ENCODE measurements around the gene LCE1F.
A peak's percentile ranks its signal among the peaks of the same experiment; 100 is the strongest.

Gene LCE1F

DNA sequence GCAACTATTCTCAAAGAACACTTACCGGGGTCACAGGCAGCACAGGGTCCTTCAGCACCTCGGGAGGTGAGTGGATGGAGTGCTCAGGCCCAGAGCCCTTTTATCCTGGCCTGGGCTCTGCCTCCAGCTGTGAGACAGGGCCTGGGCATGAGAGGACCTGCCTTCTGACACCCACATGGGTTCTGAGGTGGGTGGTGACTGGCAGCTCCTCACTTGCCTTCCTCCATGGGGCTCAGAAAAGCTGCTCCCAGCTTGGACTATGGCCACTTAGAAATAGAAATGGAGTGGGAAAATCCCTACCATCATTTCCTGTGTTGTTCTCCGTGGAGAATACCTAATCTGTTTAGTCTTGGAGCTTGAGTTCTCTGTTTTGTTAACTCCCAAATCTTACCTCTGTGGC, 31.6 kb downstream of the LCE1F start, which contains the start of gene LCE1C:
Gene LCE1C, minus strand, starts transcription at position 76 of the 400 bp plus-strand sequence. CDS start 1,173 bp downstream, outside the sequence.
- DNase-seq (ENCODE audit: low spot score), result no peak
- Histone ChIP-seq H3K79me1 (ENCODE audit: low read depth, low read length) (no peaks in the 10 kb centered on the region), H3K9me3 (replicated peaks in 1 of 2; ENCODE audit: control insufficient read depth in 2 of 2, insufficient read depth in 1 of 2, low read depth in 1 of 2, low read length in 2 of 2) (peaks cover 0 to 21% of the 10 kb centered on the region in 2 donors), H3K9ac (ENCODE audit: low read depth, low read length, poor library complexity) (peak within 1 kb of the TSS; percentile 21), H2AFZ (ENCODE audit: low read length) (no peak within 1 kb of the TSS), H4K91ac (ENCODE audit: low read depth, low read length, poor library complexity) (no peak within 1 kb of the TSS), H2BK120ac (ENCODE audit: low read depth, low read length) (no peak within 1 kb of the TSS), H4K8ac (ENCODE audit: low read depth, low read length) (no peak within 1 kb of the TSS), H3K18ac (ENCODE audit: low read length) (no peak within 1 kb of the TSS), H3K36me3 (replicated peaks in 1 of 2; ENCODE audit: control insufficient read depth in 2 of 2, insufficient read depth in 2 of 2, low read length in 2 of 2) (no peaks in the 10 kb centered on the region), H2BK5ac (ENCODE audit: low read length) (no peak within 1 kb of the TSS), H2BK12ac (ENCODE audit: low read length) (no peak within 1 kb of the TSS), H3K4me3 (ENCODE audit: low read length in 2 of 2) (no peak within 1 kb of the TSS), H3K23ac (ENCODE audit: low read depth, low read length, poor library complexity) (no peak within 1 kb of the TSS), H3K27me3 (ENCODE audit: control insufficient read depth in 3 of 3, insufficient read depth in 3 of 3, low read depth in 1 of 3, low read length in 3 of 3) (peaks cover 0 to 2% (median 0%) of the 10 kb centered on the region in 3 experiments), H2BK15ac (ENCODE audit: low read length) (no peak within 1 kb of the TSS), H3K14ac (ENCODE audit: low read length) (no peak within 1 kb of the TSS), H3K4me1 (ENCODE audit: control insufficient read depth in 2 of 2, insufficient read depth in 1 of 2, low read depth in 1 of 2, low read length in 2 of 2) (no peaks in the 10 kb centered on the region), H3K4me2 (ENCODE audit: insufficient read depth, low read length, poor library complexity, severe bottlenecking) (no peak within 1 kb of the TSS), H3K4ac (ENCODE audit: low read length) (no peak within 1 kb of the TSS), H2AK5ac (ENCODE audit: low read depth, low read length) (no peak within 1 kb of the TSS), H3K27ac (replicated peaks; ENCODE audit: low read length) (no peak within 1 kb of the TSS)
- WGBS, 2 donors (ENCODE audit: extremely low coverage in 2 of 2, insufficient read length in 2 of 2, insufficient replicate concordance in 1 of 2), result no CpG with 5 or more reads among the region's 3 CpGs

DNA sequence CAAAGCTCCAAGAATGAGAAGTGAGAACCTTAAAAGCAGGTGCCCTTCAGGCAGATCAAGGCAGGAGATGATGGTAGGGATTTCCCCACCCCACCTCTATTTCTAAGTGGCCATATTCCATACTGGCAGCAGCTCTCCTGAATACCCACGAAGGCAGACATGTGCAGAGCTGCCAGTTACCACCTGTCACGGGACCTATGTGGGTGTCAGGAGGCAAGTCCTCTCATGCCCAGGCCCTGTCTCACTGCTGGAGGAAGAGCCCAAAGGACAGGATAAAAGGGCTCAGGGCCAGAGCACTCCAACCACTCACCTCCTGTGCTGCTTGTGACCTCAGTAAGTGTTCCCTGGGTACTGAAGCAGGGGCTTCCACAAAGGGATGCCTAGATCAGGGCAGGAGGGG, 36.1 kb downstream of the LCE1F start:
- H3K4me1 ChIP-seq (ENCODE audit: control insufficient read depth in 2 of 2, insufficient read depth in 1 of 2, low read depth in 1 of 2, low read length in 2 of 2), result no peaks in the 10 kb centered on the region
- H2BK12ac ChIP-seq (ENCODE audit: low read length), result no peak overlapping the region
- H3K4me3 ChIP-seq (ENCODE audit: low read length in 2 of 2), result no peak overlapping the region
- peaks cover 0 to 2% (median 0%) of the 10 kb centered on the region in 3 experiments for H3K27me3 ChIP-seq (ENCODE audit: control insufficient read depth in 3 of 3, insufficient read depth in 3 of 3, low read depth in 1 of 3, low read length in 3 of 3)
- H3K4me2 ChIP-seq (ENCODE audit: insufficient read depth, low read length, poor library complexity, severe bottlenecking), result no peak overlapping the region
- H3K36me3 ChIP-seq (replicated peaks in 1 of 2; ENCODE audit: control insufficient read depth in 2 of 2, insufficient read depth in 2 of 2, low read length in 2 of 2), result no peaks in the 10 kb centered on the region
- no peak overlapping the region for H4K8ac ChIP-seq (ENCODE audit: low read depth, low read length)
- peaks cover 0 to 8% of the 10 kb centered on the region in 2 donors for H3K9me3 ChIP-seq (replicated peaks in 1 of 2; ENCODE audit: control insufficient read depth in 2 of 2, insufficient read depth in 1 of 2, low read depth in 1 of 2, low read length in 2 of 2)
- H3K27ac ChIP-seq (replicated peaks; ENCODE audit: low read length), result no peak overlapping the region
- H3K79me1 ChIP-seq (ENCODE audit: low read depth, low read length), result no peaks in the 10 kb centered on the region
- no peak overlapping the region for H3K14ac ChIP-seq (ENCODE audit: low read length)
- no peak overlapping the region for H3K9ac ChIP-seq (ENCODE audit: low read depth, low read length, poor library complexity)
- no peak overlapping the region for H3K4ac ChIP-seq (ENCODE audit: low read length)
- DNase-seq (ENCODE audit: low spot score), result no peak
- no peak overlapping the region for H2BK5ac ChIP-seq (ENCODE audit: low read length)
- no peak overlapping the region for H2BK120ac ChIP-seq (ENCODE audit: low read depth, low read length)
- WGBS, 2 donors (ENCODE audit: extremely low coverage in 2 of 2, insufficient read length in 2 of 2, insufficient replicate concordance in 1 of 2), result no CpG with 5 or more reads among the region's 2 CpGs
- H4K91ac ChIP-seq (ENCODE audit: low read depth, low read length, poor library complexity), result no peak overlapping the region
- no peak overlapping the region for H3K18ac ChIP-seq (ENCODE audit: low read length)
- H2AK5ac ChIP-seq (ENCODE audit: low read depth, low read length), result no peak overlapping the region
- no peak overlapping the region for H3K23ac ChIP-seq (ENCODE audit: low read depth, low read length, poor library complexity)
- H2AFZ ChIP-seq (ENCODE audit: low read length), result no peak overlapping the region
- no peak overlapping the region for H2BK15ac ChIP-seq (ENCODE audit: low read length)

DNA sequence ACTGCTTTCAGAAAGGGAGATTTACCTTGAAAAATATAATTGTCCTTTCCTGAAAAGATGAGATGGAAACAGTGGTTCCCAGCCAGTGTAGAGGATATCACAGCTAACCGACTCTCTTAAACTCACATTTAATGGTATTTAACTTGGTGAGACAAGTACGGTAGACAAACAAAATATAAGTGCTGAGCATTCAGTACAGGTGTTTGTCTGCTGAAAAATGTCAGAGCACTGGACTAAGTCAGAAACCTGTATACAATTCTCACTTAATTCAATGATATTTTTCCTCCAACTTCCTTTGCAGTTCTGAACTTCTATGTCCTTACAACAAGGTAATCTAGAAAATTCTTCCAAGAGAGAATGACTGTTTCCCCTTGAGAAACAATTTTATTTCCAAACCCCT, 36.7 kb downstream of the LCE1F start, which contains the start of gene LCE1B:
Gene LCE1B, plus strand, starts transcription at position 301 of the 400 bp plus-strand sequence. CDS start 476 bp downstream, outside the sequence.
- Histone ChIP-seq H3K9ac (ENCODE audit: low read depth, low read length, poor library complexity) (no peak within 1 kb of the TSS), H3K14ac (ENCODE audit: low read length) (no peak within 1 kb of the TSS), H2BK12ac (ENCODE audit: low read length) (no peak within 1 kb of the TSS), H3K23ac (ENCODE audit: low read depth, low read length, poor library complexity) (no peak within 1 kb of the TSS), H2BK120ac (ENCODE audit: low read depth, low read length) (no peak within 1 kb of the TSS), H3K27me3 (ENCODE audit: control insufficient read depth in 3 of 3, insufficient read depth in 3 of 3, low read depth in 1 of 3, low read length in 3 of 3) (no peaks in the 10 kb centered on the region), H2BK15ac (ENCODE audit: low read length) (no peak within 1 kb of the TSS), H3K9me3 (replicated peaks in 1 of 2; ENCODE audit: control insufficient read depth in 2 of 2, insufficient read depth in 1 of 2, low read depth in 1 of 2, low read length in 2 of 2) (peaks cover 0 to 4% of the 10 kb centered on the region in 2 donors), H2AK5ac (ENCODE audit: low read depth, low read length) (no peak within 1 kb of the TSS), H3K4ac (ENCODE audit: low read length) (no peak within 1 kb of the TSS), H3K79me1 (ENCODE audit: low read depth, low read length) (no peaks in the 10 kb centered on the region), H3K36me3 (replicated peaks in 1 of 2; ENCODE audit: control insufficient read depth in 2 of 2, insufficient read depth in 2 of 2, low read length in 2 of 2) (no peaks in the 10 kb centered on the region), H2BK5ac (ENCODE audit: low read length) (no peak within 1 kb of the TSS), H4K91ac (ENCODE audit: low read depth, low read length, poor library complexity) (no peak within 1 kb of the TSS), H2AFZ (ENCODE audit: low read length) (no peak within 1 kb of the TSS), H4K8ac (ENCODE audit: low read depth, low read length) (no peak within 1 kb of the TSS), H3K27ac (replicated peaks; ENCODE audit: low read length) (no peak within 1 kb of the TSS), H3K4me1 (ENCODE audit: control insufficient read depth in 2 of 2, insufficient read depth in 1 of 2, low read depth in 1 of 2, low read length in 2 of 2) (no peaks in the 10 kb centered on the region), H3K4me3 (ENCODE audit: low read length in 2 of 2) (no peak within 1 kb of the TSS), H3K4me2 (ENCODE audit: insufficient read depth, low read length, poor library complexity, severe bottlenecking) (no peak within 1 kb of the TSS), H3K18ac (ENCODE audit: low read length) (no peak within 1 kb of the TSS)
- no CpG with 5 or more reads among the region's 2 CpGs for WGBS, 2 donors (ENCODE audit: extremely low coverage in 2 of 2, insufficient read length in 2 of 2, insufficient replicate concordance in 1 of 2)
- no peak for DNase-seq (ENCODE audit: low spot score)

DNA sequence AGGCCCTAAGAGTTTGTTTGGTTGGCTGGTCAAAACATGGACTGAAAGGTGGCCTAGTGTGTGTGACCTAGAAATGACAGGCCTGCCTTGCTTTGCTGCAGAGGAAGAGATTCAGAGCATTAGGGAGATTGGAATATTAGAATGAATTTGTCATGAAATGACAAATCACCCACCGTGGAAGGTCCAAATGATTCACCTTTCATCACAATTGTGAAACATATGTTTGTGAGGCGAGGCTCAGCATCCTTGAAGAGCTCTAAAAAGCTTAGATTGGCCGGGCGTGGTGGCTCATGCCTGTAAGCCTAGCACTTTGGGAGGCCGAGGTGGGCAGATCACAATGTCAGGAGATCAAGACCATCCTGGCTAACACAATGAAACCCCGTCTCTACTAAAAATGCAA, 42.4 kb downstream of the LCE1F start:
- Histone ChIP-seq H2BK120ac (ENCODE audit: low read depth, low read length) (no peak overlapping the region), H3K79me1 (ENCODE audit: low read depth, low read length) (no peaks in the 10 kb centered on the region)

More for the DNA sequence above, 42.4 kb downstream of the LCE1F start:
- Histone ChIP-seq H3K4me1 (ENCODE audit: control insufficient read depth in 2 of 2, insufficient read depth in 1 of 2, low read depth in 1 of 2, low read length in 2 of 2) (no peaks in the 10 kb centered on the region), H2BK5ac (ENCODE audit: low read length) (no peak overlapping the region), H2BK15ac (ENCODE audit: low read length) (no peak overlapping the region), H2AFZ (ENCODE audit: low read length) (no peak overlapping the region), H2BK12ac (ENCODE audit: low read length) (no peak overlapping the region), H3K27ac (replicated peaks; ENCODE audit: low read length) (no peak overlapping the region), H3K9ac (ENCODE audit: low read depth, low read length, poor library complexity) (no peak overlapping the region), H3K4me3 (ENCODE audit: low read length in 2 of 2) (no peak overlapping the region), H3K14ac (ENCODE audit: low read length) (no peak overlapping the region), H2AK5ac (ENCODE audit: low read depth, low read length) (no peak overlapping the region), H4K8ac (ENCODE audit: low read depth, low read length) (no peak overlapping the region), H4K91ac (ENCODE audit: low read depth, low read length, poor library complexity) (no peak overlapping the region), H3K23ac (ENCODE audit: low read depth, low read length, poor library complexity) (no peak overlapping the region), H3K36me3 (replicated peaks in 1 of 2; ENCODE audit: control insufficient read depth in 2 of 2, insufficient read depth in 2 of 2, low read length in 2 of 2) (no peaks in the 10 kb centered on the region), H3K9me3 (replicated peaks in 1 of 2; ENCODE audit: control insufficient read depth in 2 of 2, insufficient read depth in 1 of 2, low read depth in 1 of 2, low read length in 2 of 2) (peaks cover 0 to 12% of the 10 kb centered on the region in 2 donors), H3K4me2 (ENCODE audit: insufficient read depth, low read length, poor library complexity, severe bottlenecking) (no peak overlapping the region), H3K4ac (ENCODE audit: low read length) (no peak overlapping the region), H3K27me3 (ENCODE audit: control insufficient read depth in 3 of 3, insufficient read depth in 3 of 3, low read depth in 1 of 3, low read length in 3 of 3) (no peaks in the 10 kb centered on the region), H3K18ac (ENCODE audit: low read length) (no peak overlapping the region)
- WGBS, 2 donors (ENCODE audit: extremely low coverage in 2 of 2, insufficient read length in 2 of 2, insufficient replicate concordance in 1 of 2), result no CpG with 5 or more reads among the region's 6 CpGs
- DNase-seq (ENCODE audit: low spot score), result no peak

Measured in neuronal stem cell (in vitro differentiated cells).